GM21576 (cell line): Measurements from ENCODE around the gene KIF26A.

Experiments used
- ATAC-seq: cut with Tn5 transposase; IDR thresholded peaks from one replicate; pipeline ENCODE4 v1.9.1; 2021; ENCODE audit warnings: mild to moderate bottlenecking, moderate library complexity; ENCODE audit not compliant: unreplicated experiment

Gene KIF26A

DNA sequence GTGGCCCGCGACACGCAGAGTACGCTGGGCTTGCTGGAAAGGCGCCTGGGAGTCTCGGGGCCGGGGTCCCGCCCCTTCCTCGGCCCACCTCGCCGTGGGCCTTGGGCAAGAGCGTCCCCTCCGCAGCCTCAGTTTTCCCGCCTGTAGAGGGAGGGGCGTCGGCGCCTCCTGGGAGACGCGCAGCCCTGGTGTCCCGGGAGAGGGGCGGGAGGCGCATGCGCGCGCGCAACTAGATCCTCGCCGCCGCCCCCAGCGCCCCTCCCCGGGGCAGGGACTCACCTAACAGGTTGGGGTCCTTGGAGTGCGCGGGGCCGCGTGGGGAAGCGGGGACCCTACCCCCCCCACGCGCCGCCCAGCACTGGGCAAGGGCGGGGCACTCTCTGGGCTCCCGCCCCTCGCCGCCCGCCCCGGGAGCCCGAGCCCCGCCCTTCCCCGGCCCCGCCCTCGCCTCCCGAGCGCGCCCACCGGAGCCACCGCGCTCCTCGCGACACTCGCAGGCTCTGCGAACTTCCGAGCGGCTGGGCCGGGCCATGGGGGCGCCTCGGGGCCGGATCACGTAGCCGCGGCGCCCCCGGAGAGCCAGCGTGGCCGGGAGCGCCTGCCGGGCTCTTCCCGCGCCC lies at the start of gene KIF26A:
TSS of gene KIF26A (plus strand) at position 490 of the 620 bp plus-strand sequence. CDS start 136 bp downstream, outside the sequence.
- ATAC-seq = no peak

DNA sequence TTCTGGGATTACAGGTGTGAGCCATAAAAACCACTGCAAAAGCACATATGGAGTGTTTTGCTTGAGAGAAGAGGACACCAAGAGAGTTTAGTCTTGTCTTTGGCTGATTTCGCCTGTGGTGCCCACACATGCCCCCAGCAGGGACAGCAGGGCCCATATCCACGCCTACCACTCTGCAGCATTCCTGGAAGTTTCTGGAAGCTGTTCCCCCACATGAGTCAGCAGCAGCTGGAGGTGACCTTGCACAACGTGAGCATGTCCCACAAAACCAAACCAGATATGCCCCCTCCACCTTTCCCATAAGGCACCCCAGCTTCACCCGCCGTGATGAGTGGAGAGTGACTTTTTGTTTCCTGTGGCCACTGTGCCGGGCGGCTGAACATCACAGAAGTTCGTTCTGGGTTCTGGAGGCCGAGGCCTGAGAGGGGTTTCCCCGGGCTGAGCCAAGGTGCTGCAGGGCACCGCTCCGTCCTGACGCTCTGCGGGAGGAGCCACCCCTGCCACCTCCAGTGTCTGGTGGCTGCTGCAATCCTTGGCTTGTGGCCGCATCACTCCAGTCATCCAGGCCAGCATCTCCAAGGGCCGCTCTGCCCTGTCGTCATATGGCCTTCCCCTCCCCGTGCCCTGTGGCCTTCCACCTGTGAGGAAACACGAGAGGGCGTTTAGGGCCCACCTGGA lies 48.2 kb upstream of the KIF26A start:
- ATAC-seq = no peak

DNA sequence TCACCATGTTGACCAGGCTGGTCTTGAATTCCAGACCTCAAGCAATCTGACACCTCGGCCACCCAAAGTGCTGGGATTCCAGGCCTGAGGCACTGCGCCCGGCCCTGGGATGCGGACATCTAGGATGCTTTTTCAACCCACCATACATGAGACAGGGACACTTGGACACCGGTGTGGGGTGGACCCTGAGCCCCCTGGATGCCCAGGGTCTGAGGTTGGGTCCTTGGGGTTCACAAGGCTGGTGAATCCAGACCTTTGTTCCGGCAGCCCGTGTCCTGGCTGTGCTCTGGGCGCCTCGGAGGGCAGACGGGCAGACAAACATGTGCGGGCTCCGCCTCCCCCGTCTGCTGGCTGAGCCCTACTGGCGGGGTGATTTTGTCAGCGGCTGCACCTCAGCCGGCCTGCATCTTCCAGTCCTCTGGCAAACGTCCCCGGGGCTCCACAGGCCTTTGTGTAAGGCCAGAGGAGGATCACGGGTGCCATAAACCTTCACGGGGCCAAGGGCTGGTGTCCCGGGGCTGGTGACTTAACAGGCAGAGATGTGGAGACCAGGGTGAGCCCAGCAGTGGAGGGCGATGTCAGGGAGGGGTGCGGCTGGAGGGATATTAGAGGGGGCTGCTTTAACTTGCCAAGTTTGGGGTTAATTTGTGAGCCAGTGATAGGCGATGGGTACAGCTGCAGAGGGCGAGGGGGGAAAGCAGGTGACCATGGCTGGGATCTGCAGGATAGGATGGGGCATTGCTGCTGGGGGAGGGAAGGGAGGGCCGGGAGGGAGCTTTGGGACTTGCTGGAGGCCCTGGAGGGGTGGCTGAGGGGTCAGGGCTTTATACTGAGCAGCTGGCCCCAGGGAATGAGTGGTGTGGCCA lies 47.1 kb upstream of the KIF26A start:
- ATAC-seq = no peak

DNA sequence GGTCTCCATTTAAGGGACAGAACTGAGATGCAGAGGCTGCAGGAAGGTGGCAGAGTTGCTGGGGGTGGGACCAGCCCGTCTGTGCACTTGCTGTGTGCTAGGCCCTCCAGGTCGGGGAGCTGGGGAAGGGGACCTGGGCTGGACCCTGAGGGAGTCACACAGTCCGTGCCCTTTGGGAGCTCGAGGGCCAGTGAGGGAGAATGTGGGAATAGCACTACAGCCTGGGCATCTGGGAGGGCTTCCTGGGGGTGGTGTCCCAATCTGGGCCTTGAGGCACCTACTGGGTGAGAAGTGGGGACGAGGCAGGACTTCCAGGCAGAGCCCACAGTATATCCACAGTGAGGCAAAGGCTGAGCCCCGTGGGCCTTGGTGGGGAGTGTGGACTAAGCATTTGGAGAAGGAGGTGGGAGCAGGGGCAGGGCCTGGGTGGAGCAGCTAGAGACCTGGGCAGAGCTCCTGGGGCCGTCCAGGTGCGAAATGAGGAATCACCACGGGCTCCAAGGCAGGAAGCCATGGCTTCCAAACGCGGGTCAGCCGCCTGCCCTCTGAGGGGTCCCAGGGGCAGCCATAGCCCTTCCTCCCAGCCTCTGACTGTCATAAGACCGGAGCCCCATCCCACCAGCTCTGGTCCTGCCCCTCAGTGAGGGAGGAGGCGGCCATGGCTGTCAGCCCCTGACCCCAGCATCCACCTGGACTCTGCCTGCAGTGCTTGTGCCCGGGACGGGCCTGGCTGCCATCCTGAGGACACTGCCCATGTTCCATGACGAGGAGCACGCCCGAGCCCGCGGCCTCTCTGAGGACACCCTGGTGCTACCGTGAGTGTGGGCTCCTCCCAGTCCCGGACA lies 46.2 kb upstream of the KIF26A start:
- no peak for ATAC-seq

DNA sequence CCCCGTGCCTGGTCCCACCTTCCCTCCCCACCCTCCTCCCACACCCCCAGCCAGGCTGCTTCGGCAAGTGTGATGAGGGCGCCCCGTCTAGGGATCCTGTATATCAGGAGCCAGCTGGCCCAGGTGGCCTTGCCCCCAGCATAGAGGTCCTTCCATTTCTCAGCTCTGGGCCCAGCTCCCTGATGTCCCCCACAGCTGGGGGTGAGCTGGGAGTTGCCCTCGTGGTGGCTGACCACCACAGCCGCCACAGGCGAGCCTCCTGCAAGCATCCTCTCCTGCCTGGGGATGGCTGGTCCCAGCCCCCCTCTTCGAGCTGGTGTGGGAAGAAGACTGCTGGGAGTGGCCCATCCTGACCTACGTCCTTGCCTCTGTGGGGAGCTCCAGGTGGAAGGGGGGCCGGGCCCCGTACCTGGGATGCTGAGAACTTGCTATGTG lies 45.4 kb upstream of the KIF26A start:
- no peak for ATAC-seq

DNA sequence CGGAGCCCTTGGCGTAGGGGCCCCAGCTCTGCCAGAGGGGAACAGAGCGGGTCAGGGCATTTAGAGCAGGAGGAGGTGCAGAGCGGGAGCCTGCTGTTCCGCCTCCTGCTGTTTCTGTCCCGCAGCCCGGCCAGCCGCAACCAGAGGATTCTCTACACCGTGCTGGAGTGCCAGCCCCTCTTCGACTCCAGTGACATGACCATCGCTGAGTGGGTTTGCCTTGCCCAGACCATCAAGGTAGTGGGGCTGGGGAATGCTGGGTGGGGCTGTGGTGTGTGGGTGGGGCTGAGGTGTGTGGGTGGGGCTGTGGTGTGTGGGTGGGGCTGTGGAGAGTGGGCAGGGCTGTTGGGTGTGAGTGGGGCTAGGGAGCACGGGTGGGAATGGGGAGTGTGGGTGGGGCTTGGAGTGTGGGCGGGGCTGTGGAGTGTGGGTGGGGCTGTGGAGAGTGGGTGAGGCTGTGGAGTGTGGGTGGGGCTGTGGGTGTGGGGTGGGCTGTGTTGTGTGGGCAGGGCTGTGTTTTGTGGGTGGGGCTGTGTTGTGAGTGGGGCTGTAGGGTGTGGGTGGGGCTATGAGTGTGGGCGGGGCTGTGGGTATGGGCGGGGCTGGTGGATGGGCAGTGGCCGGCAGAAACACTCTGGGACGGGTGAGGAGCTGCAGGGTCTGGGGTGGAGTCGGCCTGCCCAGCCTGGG lies 44.9 kb upstream of the KIF26A start:
- ATAC-seq = no peak

DNA sequence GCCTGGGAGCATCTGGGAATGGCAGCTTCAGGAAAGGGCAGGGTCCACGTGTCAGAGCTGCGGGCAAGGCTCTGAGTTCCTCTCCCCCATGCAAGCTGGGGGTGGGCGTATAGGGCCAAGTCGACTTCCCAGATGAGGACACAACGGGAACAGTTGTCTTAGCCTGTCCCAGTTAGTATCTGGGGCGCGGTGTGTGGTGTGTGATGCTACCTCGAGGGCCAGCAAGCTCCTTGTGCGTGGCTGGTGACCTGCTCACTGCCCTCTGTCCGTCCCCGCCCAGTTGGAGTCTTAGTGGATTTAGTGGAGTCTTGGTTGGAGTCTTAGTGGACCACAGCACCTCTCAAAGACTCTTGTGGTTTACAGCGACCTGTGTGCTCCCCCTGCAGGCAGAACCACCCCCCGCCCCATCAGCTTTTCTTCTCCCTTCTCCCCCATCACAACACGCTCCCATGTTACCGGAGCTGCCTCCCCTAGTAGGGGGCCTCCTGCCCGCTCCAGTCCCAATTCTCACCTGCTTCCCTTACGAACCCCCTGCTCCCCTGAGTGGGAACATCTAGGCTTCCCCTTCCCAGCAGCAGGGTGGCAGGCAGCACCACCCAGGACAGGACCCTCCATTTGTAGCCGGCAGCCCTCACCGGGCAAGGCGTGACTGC lies 44.2 kb upstream of the KIF26A start:
- no peak for ATAC-seq

DNA sequence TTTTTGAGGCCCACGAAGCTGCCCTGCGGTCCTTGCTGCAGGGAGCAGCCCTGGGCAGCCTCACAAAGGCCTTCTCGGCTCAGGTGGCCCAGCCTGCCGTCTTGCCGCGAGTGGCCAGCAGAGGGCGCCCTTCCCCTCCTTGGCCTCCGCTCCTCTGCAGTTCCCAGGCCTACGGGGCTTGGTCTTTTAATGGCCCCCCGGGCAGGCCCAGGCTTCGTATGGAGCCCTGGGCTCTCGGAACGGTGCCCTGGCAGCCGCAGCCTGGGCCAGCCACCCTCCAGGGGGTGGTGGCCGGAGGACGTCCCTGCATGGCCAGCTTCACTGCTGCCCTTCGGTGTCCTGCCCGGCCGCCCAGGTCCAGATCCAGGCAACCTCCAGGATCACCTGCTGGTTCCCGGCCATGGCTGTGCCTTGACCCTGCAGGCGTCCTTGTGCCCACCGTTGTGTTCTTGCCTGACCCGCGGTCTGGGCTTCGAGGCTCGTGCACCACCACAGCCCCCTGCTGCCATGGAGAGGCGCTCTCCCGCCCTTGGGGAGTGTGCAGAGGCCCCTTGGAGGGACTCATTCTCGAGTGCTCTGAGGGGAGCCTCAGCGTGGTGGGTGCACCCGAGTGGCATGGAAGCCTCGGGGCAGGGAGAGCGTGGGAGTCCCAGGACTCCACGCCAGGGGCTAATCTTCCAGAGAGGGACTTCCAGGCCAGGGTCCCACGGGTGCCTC lies 43.5 kb upstream of the KIF26A start:
- no peak for ATAC-seq

DNA sequence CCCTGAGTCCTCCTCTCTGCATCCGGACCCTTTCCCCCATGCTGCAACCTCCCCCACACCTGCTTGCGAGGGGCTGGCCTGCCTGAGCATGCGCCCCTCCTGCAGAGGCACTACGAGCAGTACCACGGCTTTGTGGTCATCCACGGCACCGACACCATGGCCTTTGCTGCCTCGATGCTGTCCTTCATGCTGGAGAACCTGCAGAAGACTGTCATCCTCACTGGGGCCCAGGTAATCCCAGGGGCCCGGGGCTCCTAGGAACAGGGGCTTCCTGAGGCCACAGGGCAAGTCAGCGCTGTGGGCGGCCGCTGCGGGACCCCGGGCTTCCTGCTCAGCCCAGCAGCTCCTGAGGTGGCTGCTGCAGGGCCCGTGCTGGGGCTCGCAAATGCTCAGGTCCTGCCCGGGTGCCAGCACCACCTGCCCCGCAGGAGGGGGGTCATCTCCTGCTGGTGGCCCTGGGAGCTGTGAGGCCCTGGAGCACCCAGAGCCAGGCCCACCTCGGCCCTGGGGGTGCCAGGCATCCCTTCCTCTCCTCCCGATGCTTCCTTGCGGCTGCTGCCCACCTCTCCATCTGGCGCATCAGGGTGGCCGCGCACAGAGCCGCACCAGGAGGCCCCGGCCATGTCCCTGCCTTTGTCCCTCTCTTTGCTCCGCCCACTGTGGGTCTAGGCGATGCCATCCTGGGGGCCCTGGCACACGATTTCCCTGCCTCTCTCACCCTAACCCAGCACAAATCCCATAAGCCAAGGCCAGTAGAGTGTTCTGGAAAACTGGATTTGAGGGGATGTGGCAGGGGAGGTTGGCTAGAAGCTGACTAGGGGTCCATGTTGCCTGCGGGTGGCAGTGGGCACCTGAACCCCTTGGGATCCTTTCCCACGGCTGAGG lies 42.7 kb upstream of the KIF26A start:
- ATAC-seq = no peak

DNA sequence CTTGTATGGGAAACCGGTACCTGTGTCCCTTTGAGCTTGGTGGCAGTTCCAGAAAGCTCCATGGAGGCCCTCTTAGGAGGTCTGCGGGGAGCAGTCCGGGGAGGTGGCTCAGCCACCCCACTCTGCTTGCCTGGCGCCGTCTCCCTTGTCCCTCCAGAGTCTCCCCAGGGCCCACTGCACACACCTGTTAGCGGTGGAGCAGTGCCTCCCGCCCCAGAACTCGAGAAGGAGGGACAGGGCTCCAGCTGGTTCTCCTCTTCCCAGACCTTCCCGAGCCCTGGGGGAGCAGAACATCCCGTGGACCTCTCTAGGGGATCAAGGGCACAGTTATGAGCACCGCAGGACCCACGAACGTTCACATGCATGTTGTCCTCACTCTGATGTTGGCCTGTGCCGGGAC lies 42.1 kb upstream of the KIF26A start:
- ATAC-seq = no peak

DNA sequence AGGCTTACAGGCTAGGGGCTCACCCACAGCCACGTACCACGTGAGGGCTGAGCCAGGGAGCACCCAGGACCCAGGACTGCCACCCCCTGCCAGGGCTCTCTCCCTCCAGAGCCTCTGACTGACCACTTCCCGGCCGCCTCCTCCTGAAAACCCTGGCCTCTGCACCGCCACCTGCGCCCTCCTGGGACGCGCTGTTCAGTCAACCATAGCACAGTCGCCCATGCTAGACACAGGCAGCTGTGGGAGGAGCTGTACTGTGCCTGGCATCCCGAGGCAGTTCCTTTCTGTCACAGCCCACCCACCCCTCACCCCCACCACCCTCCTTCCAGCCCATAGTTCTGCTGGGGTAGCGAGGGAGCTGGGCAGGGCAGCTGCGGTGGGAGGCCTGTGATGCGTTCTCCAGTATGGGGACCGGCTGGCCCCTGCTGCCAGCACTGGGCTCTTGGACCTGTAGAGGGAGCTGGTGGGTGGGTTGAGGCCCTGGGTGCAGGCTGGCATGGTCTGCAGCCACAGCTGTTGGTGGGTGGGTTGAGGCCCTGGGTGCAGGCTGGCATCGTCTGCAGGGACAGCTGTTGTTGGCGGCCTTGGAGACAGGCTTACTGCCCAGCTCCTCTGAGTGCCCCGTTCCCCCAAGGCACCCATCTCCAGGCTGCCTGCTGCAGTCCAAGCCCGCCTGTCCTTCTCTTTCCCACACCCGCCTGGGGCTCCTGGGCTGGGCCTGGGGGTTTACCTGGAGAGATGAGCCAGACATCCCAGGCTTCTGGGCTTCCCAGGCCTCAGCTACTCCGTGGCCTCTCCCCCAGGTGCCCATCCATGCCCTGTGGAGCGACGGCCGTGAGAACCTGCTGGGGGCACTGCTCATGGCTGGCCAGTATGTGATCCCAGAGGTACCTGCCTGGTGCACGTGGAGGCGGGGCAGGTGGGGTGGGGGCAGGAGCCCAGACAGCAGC lies 41.4 kb upstream of the KIF26A start:
- no peak for ATAC-seq

DNA sequence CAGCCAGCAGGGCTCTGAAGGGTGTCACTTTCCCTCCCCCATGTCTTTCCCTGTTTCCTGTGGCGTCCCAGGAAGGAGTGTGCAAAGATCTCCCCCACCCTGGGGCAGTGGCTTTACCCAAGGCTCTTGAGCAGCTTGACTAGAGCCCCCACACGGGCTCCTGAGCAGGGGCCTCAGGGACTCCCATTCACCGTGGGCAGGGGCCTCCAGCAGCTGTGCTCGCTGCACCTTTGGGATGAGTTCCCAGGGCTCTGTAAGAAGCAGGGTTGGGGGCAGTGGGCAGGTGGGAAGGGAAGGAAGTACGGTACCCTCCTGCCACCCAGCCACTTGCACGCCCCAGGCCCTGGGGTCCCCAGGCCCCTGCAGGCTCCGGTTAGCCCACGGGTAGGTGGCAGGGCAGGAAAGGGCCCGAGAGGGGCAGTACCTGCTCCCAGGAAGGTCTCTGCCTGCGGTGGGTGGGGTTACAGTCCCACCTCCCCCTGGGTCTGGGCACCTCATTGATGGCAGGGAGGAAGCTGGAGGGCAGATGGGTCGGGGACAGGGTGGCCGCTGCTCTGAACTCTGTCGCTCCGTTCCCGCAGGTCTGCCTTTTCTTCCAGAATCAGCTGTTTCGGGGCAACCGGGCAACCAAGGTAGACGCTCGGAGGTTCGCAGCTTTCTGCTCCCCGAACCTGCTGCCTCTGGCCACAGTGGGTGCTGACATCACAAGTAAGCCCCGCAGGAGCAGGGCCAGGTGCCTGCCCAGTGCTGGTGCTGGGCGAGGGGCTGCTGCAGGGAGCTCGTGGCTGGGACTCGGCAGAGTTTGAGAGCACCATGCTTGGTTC lies 39.9 kb upstream of the KIF26A start:
- ATAC-seq = no peak

DNA sequence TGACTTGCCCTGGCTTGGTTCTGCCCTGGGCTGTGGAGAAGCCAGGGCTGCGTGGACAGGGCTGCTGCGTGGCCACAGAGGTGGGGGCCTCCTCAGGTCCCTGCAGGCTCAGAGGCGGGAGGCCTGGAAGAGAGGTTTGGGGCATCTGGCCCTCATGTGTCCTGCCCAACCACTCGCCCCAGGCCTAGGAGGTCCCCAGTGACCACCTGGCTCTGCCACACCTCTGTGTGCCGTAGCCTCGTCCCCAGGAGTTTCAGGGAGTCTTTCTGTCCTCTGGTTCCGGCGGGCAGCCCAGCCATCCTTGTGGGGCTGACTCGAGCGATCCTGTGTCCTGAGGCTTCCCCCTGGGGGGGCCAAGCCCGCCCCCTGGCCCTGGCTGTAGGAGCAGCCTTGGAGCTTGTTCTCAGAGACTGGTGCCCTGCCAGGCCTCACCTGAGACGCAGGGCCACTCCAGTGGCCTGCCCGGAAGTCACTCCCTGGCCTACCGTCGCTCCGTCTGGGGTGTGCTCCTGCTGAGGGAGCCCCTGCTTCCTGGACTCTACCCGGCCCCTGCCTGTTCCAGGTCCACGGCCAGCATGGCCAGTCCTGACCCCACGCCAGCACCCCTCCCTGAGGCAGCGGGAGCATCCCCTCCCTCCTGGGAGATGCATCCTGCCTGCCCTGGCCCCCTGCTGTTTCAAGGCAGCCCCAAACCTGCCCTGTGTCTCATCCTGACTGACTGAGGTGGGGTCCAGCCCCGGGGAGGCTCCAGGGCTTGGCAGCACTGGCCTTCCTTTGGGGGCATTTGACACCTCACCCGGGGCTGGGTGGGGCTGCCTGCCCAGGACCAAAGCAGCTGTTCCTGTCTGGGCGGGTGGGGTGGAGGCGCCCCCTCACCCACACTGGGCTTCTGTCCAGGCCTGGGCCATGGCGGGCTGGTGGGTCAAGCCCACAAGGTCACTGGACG lies 39.0 kb upstream of the KIF26A start:
- no peak for ATAC-seq

DNA sequence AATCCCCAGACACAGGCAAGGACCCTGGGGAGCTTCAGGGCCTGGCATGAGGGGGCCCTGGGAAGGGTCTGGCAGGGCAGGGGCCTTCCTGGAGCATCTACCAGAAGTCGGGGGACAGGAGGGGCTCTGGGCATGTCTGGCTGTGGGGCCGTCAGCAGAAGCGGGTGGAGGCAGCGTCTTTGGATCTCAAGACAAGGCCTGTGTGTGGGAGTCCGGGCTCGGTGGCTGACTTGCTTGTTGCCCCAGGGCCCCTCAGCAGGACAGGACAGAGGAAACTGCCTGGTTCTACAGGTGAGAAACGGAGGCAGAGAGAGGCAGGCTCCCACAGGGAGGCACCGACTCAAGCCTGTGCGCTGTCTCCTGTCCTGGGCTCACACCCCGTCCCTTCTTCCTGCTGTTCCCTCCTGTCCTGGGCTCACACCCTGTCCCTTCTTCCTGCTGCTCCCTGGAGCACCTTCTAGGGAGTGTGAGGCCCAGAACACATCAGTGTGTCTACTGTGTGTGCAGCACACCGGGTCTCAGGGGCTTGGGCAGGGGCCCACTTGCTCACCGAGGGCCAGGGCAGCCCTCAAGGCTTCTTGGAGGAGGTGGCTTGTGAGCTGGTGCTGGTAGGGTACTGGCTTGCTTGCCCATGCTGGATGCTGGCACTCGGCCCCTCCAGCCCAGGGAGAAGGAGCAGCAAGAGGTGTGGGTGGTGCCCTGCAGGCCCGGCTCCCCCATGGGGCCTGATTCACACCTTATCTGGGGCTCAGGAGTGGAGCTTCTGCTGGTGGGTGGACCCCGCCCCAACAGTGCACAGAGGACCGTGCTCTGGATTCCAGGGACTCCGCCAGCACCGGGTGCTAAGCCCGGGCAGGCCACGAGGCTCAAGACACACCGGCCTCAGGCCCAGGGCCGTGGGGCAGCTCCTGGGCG lies 38.0 kb upstream of the KIF26A start:
- ATAC-seq = no peak
